HCT116 (cell line): Measurements from ENCODE around the gene ACOT7. TPM values are rescaled to one million over a fixed set of nuclear protein-coding genes. Genes with fewer than 3 reads are reported as not detected.

ENCODE experiments used
- ATAC-seq: fragments of 200-7000 bp; cut with Tn5 transposase; 2 replicates; pipeline ENCODE4 v1.9.1; 2020; ENCODE audit warnings: mild to moderate bottlenecking, moderate library complexity
- BruUV-seq: library from RNA; stranded (reverse); fragments of 400-500 nt; replicated peaks from 2 replicates; lab custom pipeline; 2021; lab: Mats Ljungman, UMichigan
- CTCF ChIA-PET: fragments of 300-600 bp; sonication (Branson Sonifier 250); formaldehyde crosslinking; loops from one replicate; lab custom pipeline; 2021; ENCODE audit warnings: antibody characterized with exemption; lab: Charles Lee
- POLR2A ChIA-PET: fragments of 300-600, 350-600 bp; sonication (Branson Sonifier 250); formaldehyde crosslinking; loops from one replicate; lab custom pipeline; 2021; ENCODE audit warnings: antibody characterized with exemption; lab: Charles Lee
- RAD21 ChIA-PET, 2 experiments: fragments of 300-600 bp; sonication (Branson Sonifier 250); formaldehyde crosslinking; loops; one replicate each; lab custom pipeline; 2023; ENCODE audit warnings: low total read pairs in 2 of 2; ENCODE audit not compliant: uncharacterized antibody in 2 of 2, unreplicated experiment in 2 of 2, low non-redundant PET in 1 of 2; lab: Charles Lee
- DNase-seq: peaks from one replicate; pipeline ENCODE4 v3.0.0-alpha.2; 2010; ENCODE audit warnings: low read depth, low spot score
- H2AFZ ChIP-seq: fragments of 200-600 bp; shearing (Covaris generic), sonication (generic); 2 replicates; pipeline ENCODE4 v1.6.1; 2017; ENCODE audit warnings: low read depth, mixed run types, mixed read lengths, antibody characterized with exemption, low read length; ENCODE audit not compliant: poor library complexity, severe bottlenecking
- H3K27ac ChIP-seq: 2 replicates; pipeline ENCODE4 v1.5.1; 2012; ENCODE audit warnings: low read depth, low read length
- H3K27me3 ChIP-seq: fragments of 200-600 bp; sonication (generic); 2 replicates; pipeline ENCODE4 v1.6.1; 2016; ENCODE audit warnings: mixed run types, low read length, mixed read lengths; ENCODE audit not compliant: insufficient read depth
- H3K36me3 ChIP-seq, 2 experiments: fragments of 200-500 bp in 1 of 2; fragments of 200-600 bp in 1 of 2; sonication (Bioruptor generic) in 1 of 2; sonication (generic) in 1 of 2; 2 replicates each; pipeline versions ENCODE4 v1.5.1 to v1.6.1; 2014 to 2016; ENCODE audit warnings: low read length in 2 of 2, inconsistent platforms in 1 of 2, mixed read lengths in 1 of 2, mixed run types in 1 of 2; ENCODE audit not compliant: insufficient read depth in 2 of 2, control insufficient read depth in 1 of 2
- H3K4me1 ChIP-seq, 2 experiments: fragments of 200-600 bp in 1 of 2; sonication (generic) in 1 of 2; 2 replicates each; pipeline versions ENCODE4 v1.5.1 to v1.6.1; 2012 to 2017; ENCODE audit warnings: low read length in 2 of 2, inconsistent platforms in 1 of 2, mild to moderate bottlenecking in 1 of 2, mixed read lengths in 1 of 2, mixed run types in 1 of 2, moderate library complexity in 1 of 2; ENCODE audit not compliant: insufficient read depth in 2 of 2, control insufficient read depth in 1 of 2
- H3K4me2 ChIP-seq: fragments of 200-600 bp; sonication (generic); 2 replicates; pipeline ENCODE4 v1.6.1; 2017; ENCODE audit warnings: mixed run types, low read length, mixed read lengths
- H3K4me3 ChIP-seq, 2 experiments: fragments of 200-600 bp in 1 of 2; sonication (generic) in 1 of 2; replicated peaks in 1 of 2; 2 replicates each; pipeline ENCODE4 v1.5.1; 2011 to 2016; ENCODE audit warnings: low read length in 2 of 2, control low read depth in 1 of 2, low read depth in 1 of 2, mild to moderate bottlenecking in 1 of 2, mixed read lengths in 1 of 2, mixed run types in 1 of 2
- H3K79me2 ChIP-seq: fragments of 200-600 bp; sonication (generic); 2 replicates; pipeline ENCODE4 v1.6.1; 2017; ENCODE audit warnings: mild to moderate bottlenecking, mixed run types, low read length, moderate library complexity, mixed read lengths; ENCODE audit not compliant: insufficient read depth
- H3K9ac ChIP-seq: fragments of 200-600 bp; sonication (generic); 2 replicates; pipeline ENCODE4 v1.6.1; 2016; ENCODE audit warnings: low read length, mixed read lengths
- H3K9me2 ChIP-seq: fragments of 200-600 bp; sonication (generic), shearing (Covaris generic); 2 replicates; pipeline ENCODE4 v1.6.1; 2017; ENCODE audit warnings: mixed run types, mild to moderate bottlenecking, moderate library complexity; ENCODE audit not compliant: insufficient read depth
- H3K9me3 ChIP-seq, 2 experiments: fragments of 200-500 bp in 1 of 2; fragments of 200-600 bp in 1 of 2; sonication (Bioruptor generic) in 1 of 2; sonication (generic) in 1 of 2; 2 replicates each; pipeline ENCODE4 v1.6.1; 2014 to 2017; ENCODE audit warnings: low read length in 2 of 2, mixed read lengths in 2 of 2, inconsistent platforms in 1 of 2, low read depth in 1 of 2, mild to moderate bottlenecking in 1 of 2, mixed run types in 1 of 2, moderate library complexity in 1 of 2; ENCODE audit not compliant: control insufficient read depth in 1 of 2, insufficient read depth in 1 of 2
- H4K20me1 ChIP-seq: fragments of 200-600 bp; sonication (generic), shearing (Covaris generic); 2 replicates; pipeline ENCODE4 v1.6.1; 2017; ENCODE audit warnings: mixed run types, mild to moderate bottlenecking, moderate library complexity; ENCODE audit not compliant: insufficient read depth
- ATF3 ChIP-seq: IDR thresholded peaks from 2 replicates; pipeline ENCODE4 v1.6.1; 2012
- CBX3 ChIP-seq: IDR thresholded peaks from 2 replicates; pipeline ENCODE4 v1.6.1; 2012; ENCODE audit warnings: low read depth
- CTCF ChIP-seq, 3 experiments: fragments of 200-600 bp in 1 of 3; sonication (generic) in 1 of 3; IDR thresholded peaks in 2 of 3; conservative IDR thresholded peaks in 1 of 3; 2 replicates each; pipeline ENCODE4 v1.5.1; 2012 to 2017; ENCODE audit warnings: low read depth in 2 of 3, low read length in 2 of 3, antibody characterized with exemption in 1 of 3, borderline replicate concordance in 1 of 3, control low read depth in 1 of 3, mild to moderate bottlenecking in 1 of 3, mixed read lengths in 1 of 3, mixed run types in 1 of 3, moderate library complexity in 1 of 3; ENCODE audit not compliant: insufficient read depth in 1 of 3
- EGR1 ChIP-seq: IDR thresholded peaks from 2 replicates; pipeline ENCODE4 v1.6.1; 2012; ENCODE audit warnings: low read depth
- FOSL1 ChIP-seq: IDR thresholded peaks from 2 replicates; pipeline ENCODE4 v1.6.1; 2012; ENCODE audit warnings: low read depth
- JUND ChIP-seq: IDR thresholded peaks from 2 replicates; pipeline ENCODE4 v1.6.1; 2012
- MAX ChIP-seq: IDR thresholded peaks from 2 replicates; pipeline ENCODE4 v1.6.1; 2012
- POLR2AphosphoS5 ChIP-seq: IDR thresholded peaks from 2 replicates; pipeline ENCODE4 v1.6.1; 2011; ENCODE audit warnings: mild to moderate bottlenecking, low read depth, low read length, moderate library complexity
- RAD21 ChIP-seq: IDR thresholded peaks from 2 replicates; pipeline ENCODE4 v1.6.1; 2012; ENCODE audit warnings: low read depth, mild to moderate bottlenecking
- YY1 ChIP-seq: IDR thresholded peaks from 2 replicates; pipeline ENCODE4 v1.6.1; 2011; ENCODE audit warnings: low read length, low read depth, moderate library complexity, mild to moderate bottlenecking; ENCODE audit not compliant: insufficient replicate concordance; ENCODE audit errors: extremely low read depth
- ZFX ChIP-seq: fragments of 450-650 bp; IDR thresholded peaks from 2 replicates; pipeline ENCODE4 v1.6.1; 2017
- ZNF274 ChIP-seq: fragments of 200-500 bp; sonication (Bioruptor generic); IDR thresholded peaks from 2 replicates; pipeline ENCODE4 v1.6.1; 2014; ENCODE audit warnings: mild to moderate bottlenecking, low read depth, low read length, inconsistent platforms
- intact Hi-C: fragments of 100-400 bp; cut with micrococcal nuclease; formaldehyde crosslinking; loops from 2 replicates; pipeline ENCODE4 v1.10.0; 2022
- total RNA-seq: library from RNA; stranded (reverse); gene quantifications from one replicate; pipeline ENCODE4 v1.2.1, GENCODE V29; 2021; ENCODE audit not compliant: unreplicated experiment

Gene ACOT7
- total RNA-seq, 1 experiment from 2014 or later = 162 TPM

- Histone ChIP-seq H3K27me3 (no peaks in the 10 kb centered on the region), H3K4me2 (no peak overlapping the region), H3K4me3 (no peak overlapping the region), H3K9me3 (no peaks in the 10 kb centered on the region), H2AFZ (no peak overlapping the region), H3K36me3 (no peaks in the 10 kb centered on the region; a peak in 1 of 4 replicates), H3K79me2 (no peaks in the 10 kb centered on the region), H3K9ac (no peak overlapping the region), H3K27ac (no peak overlapping the region)
- intact Hi-C loops = no loop called here
- CTCF ChIA-PET = no interaction called here
- POLR2A ChIA-PET = no interaction called here
- no peak for ATAC-seq
- no TSS peak for BruUV-seq
- TF ChIP-seq MAX (no peak), CBX3 (no peak), ZNF274 (no peak), CTCF (IDR thresholded peaks at IDR 0.05 in 2 of 3, conservative IDR thresholded peaks at IDR 0.05 in 1 of 3; ENCODE audit: borderline replicate concordance in 1 of 3, insufficient read depth in 1 of 3, low read depth in 2 of 3, low read length in 2 of 3) (no peak), YY1 (no peak), EGR1 (no peak), ATF3 (no peak), FOSL1 (no peak), RAD21 (no peak), ZFX (no peak), POLR2AphosphoS5 (no peak), JUND (no peak)
- TF ChIP-seq, all 23 proteins: peak for 0
- no peak for DNase-seq
- H4K20me1 ChIP-seq = no peaks in the 10 kb centered on the region
- no peaks in the 10 kb centered on the region for H3K4me1 ChIP-seq
- RAD21 ChIA-PET = no interaction called here
- H3K9me2 ChIP-seq = no peaks in the 10 kb centered on the region
These were observed 110.8 kb downstream of the ACOT7 start for GRCh38 chr1:6282577-6283270.
